GM12878 (cell line): Measurements from ENCODE around the gene MBOAT7. TPM values are rescaled to one million over a fixed set of nuclear protein-coding genes. Genes with fewer than 3 reads are reported as not detected.

ENCODE experiments used
- ATAC-seq: fragments of 200-7000 bp; cut with Tn5 transposase; 3 replicates; pipeline ENCODE4 v1.9.1; 2020; ENCODE audit warnings: mild to moderate bottlenecking, moderate library complexity
- BruUV-seq: library from RNA; stranded (reverse); fragments of 400-500 nt; replicated peaks from 2 replicates; lab custom pipeline; 2021; lab: Mats Ljungman, UMichigan
- CTCF ChIA-PET: fragments of 300-600 bp; sonication (Branson Sonifier 250); formaldehyde crosslinking; extraction: SDS; loops from one replicate; lab custom pipeline; 2021; ENCODE audit warnings: inconsistent platforms; lab: Yijun Ruan, JAX
- POLR2A ChIA-PET: fragments of 350-600 bp; formaldehyde crosslinking; extraction: SDS; loops from one replicate; lab custom pipeline; 2021; ENCODE audit warnings: inconsistent platforms; lab: Charles Lee
- RAD21 ChIA-PET: fragments of 300-600 bp; sonication (Branson Sonifier 250); formaldehyde crosslinking; loops from one replicate; lab custom pipeline; 2023; ENCODE audit warnings: antibody characterized with exemption; ENCODE audit not compliant: unreplicated experiment; lab: Charles Lee
- SMC1A ChIA-PET: fragments of 300-600 bp; sonication (Branson Sonifier 250); formaldehyde crosslinking; loops from one replicate; lab custom pipeline; 2023; ENCODE audit not compliant: unreplicated experiment, uncharacterized antibody; lab: Charles Lee
- DNase-seq: peaks from one replicate; pipeline ENCODE4 v3.0.0-alpha.2; 2011; ENCODE audit warnings: low read depth, low spot score
- FAIRE-seq: peaks from 3 replicates; lab custom pipeline; 2011; peaks lifted over from hg19 to GRCh38; lab: Jason Lieb, UNC
- H2AFZ ChIP-seq: 2 replicates; pipeline ENCODE4 v1.6.0; 2011; ENCODE audit warnings: low read depth, low read length, control low read depth; ENCODE audit not compliant: control insufficient read depth
- H3K27ac ChIP-seq: 2 replicates; pipeline ENCODE4 v1.5.1; 2011; ENCODE audit warnings: control low read depth; ENCODE audit not compliant: control insufficient read depth, insufficient read depth
- H3K27me3 ChIP-seq, 2 experiments: replicated peaks in 1 of 2; 2 replicates each; pipeline versions ENCODE4 v1.6.0 to v1.6.1; 2011; ENCODE audit warnings: low read length in 1 of 2; ENCODE audit not compliant: control insufficient read depth in 2 of 2, insufficient read depth in 2 of 2
- H3K36me3 ChIP-seq, 2 experiments: 2 replicates each; pipeline ENCODE4 v1.5.1; 2011; ENCODE audit warnings: low read length in 1 of 2; ENCODE audit not compliant: control insufficient read depth in 2 of 2, insufficient read depth in 2 of 2
- H3K4me1 ChIP-seq: 2 replicates; pipeline ENCODE4 v1.6.1; 2011; ENCODE audit warnings: mild to moderate bottlenecking, low read length, moderate library complexity, mixed read lengths; ENCODE audit not compliant: control insufficient read depth, insufficient read depth
- H3K4me2 ChIP-seq: 2 replicates; pipeline ENCODE4 v1.6.0; 2011; ENCODE audit warnings: control low read depth; ENCODE audit not compliant: control insufficient read depth, insufficient read depth
- H3K4me3 ChIP-seq: fragments of 200-600 bp; sonication (generic); 2 replicates; pipeline ENCODE4 v1.5.1; 2016
- H3K79me2 ChIP-seq: 2 replicates; pipeline ENCODE4 v1.6.0; 2011; ENCODE audit warnings: low read length; ENCODE audit not compliant: control insufficient read depth, insufficient read depth
- H3K9ac ChIP-seq: 2 replicates; pipeline ENCODE4 v1.8.0; 2011; ENCODE audit warnings: low read length, control low read depth, mixed read lengths; ENCODE audit not compliant: control insufficient read depth, insufficient read depth
- H3K9me3 ChIP-seq: replicated peaks from 3 replicates; pipeline ENCODE4 v1.5.1; 2011; ENCODE audit warnings: mild to moderate bottlenecking, low read length; ENCODE audit not compliant: control insufficient read depth, insufficient read depth
- H4K20me1 ChIP-seq: 2 replicates; pipeline ENCODE4 v1.6.0; 2011; ENCODE audit not compliant: control insufficient read depth, insufficient read depth
- EGR1 ChIP-seq, 2 experiments: IDR thresholded peaks; 1 replicate in 1 of 2; 2 replicates in 1 of 2; pipeline ENCODE4 v1.6.1; 2011 to 2012; ENCODE audit warnings: low read depth in 2 of 2, low read length in 2 of 2, borderline replicate concordance in 1 of 2, mild to moderate bottlenecking in 1 of 2, moderate library complexity in 1 of 2
- MLLT1 ChIP-seq: fragments of 450-650 bp; IDR thresholded peaks from 2 replicates; pipeline ENCODE4 v1.6.1; 2016; ENCODE audit warnings: mild to moderate bottlenecking
- NFIC ChIP-seq: IDR thresholded peaks from 2 replicates; pipeline ENCODE4 v1.6.1; 2012; ENCODE audit warnings: low read depth, mild to moderate bottlenecking, inconsistent platforms, low read length, moderate library complexity
- NKRF ChIP-seq: fragments of 450-650 bp; conservative IDR thresholded peaks from 2 replicates; pipeline ENCODE4 v1.6.1; 2017; ENCODE audit warnings: mild to moderate bottlenecking, moderate library complexity
- NR2C1 ChIP-seq: fragments of 450-650 bp; IDR thresholded peaks from 2 replicates; pipeline ENCODE4 v1.6.1; 2017; ENCODE audit warnings: antibody characterized with exemption, mild to moderate bottlenecking, moderate library complexity
- POLR2A ChIP-seq: IDR thresholded peaks from 2 replicates; pipeline ENCODE4 v1.6.1; 2011; ENCODE audit warnings: low read depth, mild to moderate bottlenecking, low read length
- ZBTB33 ChIP-seq: fragments of 450-650 bp; IDR thresholded peaks from 2 replicates; pipeline ENCODE4 v1.6.1; 2017; ENCODE audit warnings: mild to moderate bottlenecking
- WGBS: methylation state at CpG from one replicate; pipeline ENCODE4 v1.1.6; 2016; ENCODE audit warnings: low lambda C conversion rate; ENCODE audit not compliant: insufficient replicate concordance, insufficient coverage; ENCODE audit errors: missing lambda C conversion rate; 5-methylcytosine and 5-hydroxymethylcytosine counted together
- in situ Hi-C: fragments of 300-500 bp; cut with MboI; formaldehyde crosslinking; loops from 9 replicates; pipeline ENCODE4 v1.14.3; 2018; ENCODE audit warnings: mixed read lengths
- intact Hi-C: fragments of 100-400 bp; cut with micrococcal nuclease; formaldehyde crosslinking; loops from one replicate; pipeline ENCODE4 v1.14.2; 2022; ENCODE audit not compliant: unreplicated experiment
- polyA plus RNA-seq, 11 experiments: library from polyadenylated mRNA; depleted of rRNA in 4 of 11; unstranded in 6 of 11; stranded (reverse) in 5 of 11; fragments of >200 nt; fragmentation: Nextera tagmentation in 4 of 11; fragmentation: Illumina TruSeq in 1 of 11; extraction: Ambion mirVana in 4 of 11; extraction: Trizol in 1 of 11; gene quantifications; 1 replicate in 1 of 11; 2 replicates in 10 of 11; pipeline versions ENCODE4 v1.2.1 to v1.2.3, GENCODE V29; 2011 to 2016; ENCODE audit warnings: inconsistent platforms in 2 of 11, missing spikeins in 2 of 11, low read depth in 1 of 11
- total RNA-seq, 4 experiments: library from RNA; depleted of rRNA in 3 of 4; stranded (reverse); fragments of >200 nt in 3 of 4; fragmentation: Illumina TruSeq in 1 of 4; extraction: Trizol in 1 of 4; gene quantifications; 2 replicates each; pipeline versions ENCODE4 v1.2.1 to v1.2.3, GENCODE V29; 2013 to 2021

Gene MBOAT7
- total and polyA plus RNA-seq, 10 of the 15 experiments (the other 5 are each of a cell fraction or from before 2014, with no cell fraction given): 0.69 to 44.5 (median 21.7) TPM

GRCh38 chr19:54127688-54128440 lies 61.5 kb downstream of the MBOAT7 start (continued):
- TF ChIP-seq MLLT1 (no peak), EGR1 (IDR thresholded peaks at IDR 0.05; ENCODE audit: borderline replicate concordance in 1 of 2, low read depth in 2 of 2, low read length in 2 of 2) (no peak)

GRCh38 chr19:54125713-54126112 lies 63.7 kb downstream of the MBOAT7 start:
- Histone ChIP-seq H3K27me3 (no peaks in the 10 kb centered on the region), H3K27ac (no peak overlapping the region), H3K9ac (no peak overlapping the region), H3K4me1 (no peaks in the 10 kb centered on the region), H3K4me3 (no peak overlapping the region), H3K36me3 (peaks cover 0 to 31% of the 10 kb centered on the region in 2 experiments; a peak in 3 of 4 replicates), H4K20me1 (no peaks in the 10 kb centered on the region), H3K4me2 (no peak overlapping the region), H3K79me2 (no peaks in the 10 kb centered on the region), H3K9me3 (no peaks in the 10 kb centered on the region), H2AFZ (no peak overlapping the region)
- POLR2A ChIA-PET: no interaction called here
- ATAC-seq (no peak), FAIRE-seq (no peak), DNase-seq (no peak)
- in situ Hi-C loops: loop anchor here (25.0 kb wide), 1 partner anchor 1537 kb away; the partner anchor contains the start of gene U2AF2
- no TSS peak for BruUV-seq
- no peak for TF ChIP-seq ZBTB33
- peak; percentile 19; the same call in 1 of the 2 replicates for TF ChIP-seq POLR2A
- TF ChIP-seq NR2C1: no peak
- no peak for TF ChIP-seq NKRF
- TF ChIP-seq NFIC: no peak
- intact Hi-C loops: no loop called here
- RAD21 ChIA-PET: no interaction called here
- CTCF ChIA-PET: no interaction called here
- SMC1A ChIA-PET: no interaction called here
- WGBS: 88% methylated on average over 9 of the region's 9 CpGs
